Measurements from ENCODE around the gene ZNF526. TPM values are rescaled to one million over a fixed set of nuclear protein-coding genes. Genes with fewer than 3 reads are reported as not detected.

Gene ZNF526
- total RNA-seq, 1 experiment from 2014 or later, result 13.1 TPM

GRCh38 chr19:42224940-42225717 is 5.0 kb downstream of the ZNF526 start:
- Histone ChIP-seq H3K9me3 (ENCODE audit: control insufficient read depth in 1 of 2, insufficient read depth in 1 of 2, low read depth in 1 of 2, low read length in 2 of 2) (no peaks in the 10 kb centered on the region), H3K36me3 (ENCODE audit: control insufficient read depth in 1 of 2, insufficient read depth in 2 of 2, low read length in 2 of 2) (peaks cover 7 to 36% of the 10 kb centered on the region in 2 experiments), H3K27ac (ENCODE audit: low read depth, low read length) (no peak overlapping the region), H3K27me3 (ENCODE audit: insufficient read depth, low read length) (no peaks in the 10 kb centered on the region), H4K20me1 (ENCODE audit: insufficient read depth) (no peaks in the 10 kb centered on the region), H2AFZ (ENCODE audit: low read depth, low read length, poor library complexity, severe bottlenecking) (no peak overlapping the region), H3K4me3 (replicated peaks in 1 of 2; ENCODE audit: low read depth in 1 of 2, low read length in 2 of 2) (no peak overlapping the region), H3K9ac (ENCODE audit: low read length) (no peak overlapping the region), H3K4me1 (ENCODE audit: control insufficient read depth in 1 of 2, insufficient read depth in 2 of 2, low read length in 2 of 2) (peaks cover 0 to 5% of the 10 kb centered on the region in 2 experiments; a peak in 2 of 4 replicates), H3K9me2 (ENCODE audit: insufficient read depth) (no peaks in the 10 kb centered on the region), H3K79me2 (ENCODE audit: insufficient read depth, low read length) (peaks cover 83% of the 10 kb centered on the region), H3K4me2 (ENCODE audit: low read length) (no peak overlapping the region)
- no peak for TF ChIP-seq SP1 (IDR thresholded peaks at IDR 0.05; ENCODE audit: low read depth)
- TF ChIP-seq, protein P1, sequence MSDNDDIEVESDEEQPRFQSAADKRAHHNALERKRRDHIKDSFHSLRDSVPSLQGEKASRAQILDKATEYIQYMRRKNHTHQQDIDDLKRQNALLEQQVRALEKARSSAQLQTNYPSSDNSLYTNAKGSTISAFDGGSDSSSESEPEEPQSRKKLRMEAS (IDR thresholded peaks at IDR 0.05), result no peak
- TF ChIP-seq ZFX (IDR thresholded peaks at IDR 0.05), result no peak
- TF ChIP-seq JUND (IDR thresholded peaks at IDR 0.05), result no peak
- no peak for ATAC-seq
- ChIA-PET RAD21 (ENCODE audit: low non-redundant PET in 1 of 2, low total read pairs in 2 of 2, uncharacterized antibody in 2 of 2, unreplicated experiment in 2 of 2) (no interaction called here), CTCF (no interaction called here), POLR2A (interaction anchor here (1.0 kb wide), 1 partner anchor 18 kb away, joined by 6 read pairs; no protein-coding TSS in a partner anchor)
- intact Hi-C loops (cut with micrococcal nuclease), result no loop called here
- BruUV-seq (replicated peaks), result no TSS peak
- DNase-seq (ENCODE audit: low read depth, low spot score), result no peak

- Histone ChIP-seq H3K36me3 (ENCODE audit: control insufficient read depth in 1 of 2, insufficient read depth in 2 of 2, low read length in 2 of 2) (peaks cover 11 to 36% of the 10 kb centered on the region in 2 experiments), H3K9me2 (ENCODE audit: insufficient read depth) (no peaks in the 10 kb centered on the region), H3K9me3 (ENCODE audit: control insufficient read depth in 1 of 2, insufficient read depth in 1 of 2, low read depth in 1 of 2, low read length in 2 of 2) (no peaks in the 10 kb centered on the region), H3K27me3 (ENCODE audit: insufficient read depth, low read length) (no peaks in the 10 kb centered on the region), H2AFZ (ENCODE audit: low read depth, low read length, poor library complexity, severe bottlenecking) (no peak overlapping the region), H3K4me2 (ENCODE audit: low read length) (no peak overlapping the region), H3K27ac (ENCODE audit: low read depth, low read length) (no peak overlapping the region), H3K79me2 (ENCODE audit: insufficient read depth, low read length) (peaks cover 79% of the 10 kb centered on the region), H3K9ac (ENCODE audit: low read length) (no peak overlapping the region), H4K20me1 (ENCODE audit: insufficient read depth) (no peaks in the 10 kb centered on the region), H3K4me1 (ENCODE audit: control insufficient read depth in 1 of 2, insufficient read depth in 2 of 2, low read length in 2 of 2) (peaks cover 0 to 5% of the 10 kb centered on the region in 2 experiments; a peak in 2 of 4 replicates), H3K4me3 (replicated peaks in 1 of 2; ENCODE audit: low read depth in 1 of 2, low read length in 2 of 2) (no peak overlapping the region)
- intact Hi-C loops (cut with micrococcal nuclease), result no loop called here
- no TSS peak for BruUV-seq (replicated peaks)
- DNase-seq (ENCODE audit: low read depth, low spot score) (no peak), ATAC-seq (no peak)
- POLR2A ChIA-PET, result interaction anchor here (1.0 kb wide), 1 partner anchor 17 kb away, joined by 6 read pairs; no protein-coding TSS in a partner anchor
- RAD21 ChIA-PET (ENCODE audit: low non-redundant PET in 1 of 2, low total read pairs in 2 of 2, uncharacterized antibody in 2 of 2, unreplicated experiment in 2 of 2), result no interaction called here
- CTCF ChIA-PET, result no interaction called here
- TF ChIP-seq EZH2 (IDR thresholded peaks at IDR 0.05), result no peak
- TF ChIP-seq SIN3A (IDR thresholded peaks at IDR 0.05; ENCODE audit: low read depth), result no peak
- no peak for TF ChIP-seq TCF7L2 (IDR thresholded peaks at IDR 0.05; ENCODE audit: borderline replicate concordance, extremely low read depth, insufficient read depth, insufficient read length)
- no peak for TF ChIP-seq ZBTB33 (IDR thresholded peaks at IDR 0.05; ENCODE audit: extremely low read depth, insufficient replicate concordance, low read length)
- TF ChIP-seq YY1 (IDR thresholded peaks at IDR 0.05; ENCODE audit: extremely low read depth, insufficient replicate concordance, low read depth, low read length), result no peak
- no peak for TF ChIP-seq SP1 (IDR thresholded peaks at IDR 0.05; ENCODE audit: low read depth)
- TF ChIP-seq CEBPB (IDR thresholded peaks at IDR 0.05; ENCODE audit: low read depth), result no peak
- TF ChIP-seq, protein P1 (IDR thresholded peaks at IDR 0.05), result no peak
- TF ChIP-seq EZH2phosphoT487 (IDR thresholded peaks at IDR 0.05; ENCODE audit: borderline replicate concordance), result no peak
- TF ChIP-seq FOSL1 (IDR thresholded peaks at IDR 0.05; ENCODE audit: low read depth), result no peak
- TF ChIP-seq JUND (IDR thresholded peaks at IDR 0.05), result no peak
- no peak for TF ChIP-seq ZNF274 (IDR thresholded peaks at IDR 0.05; ENCODE audit: low read depth, low read length)
- TF ChIP-seq ATF3 (IDR thresholded peaks at IDR 0.05), result no peak
- no peak for TF ChIP-seq POLR2A (IDR thresholded peaks at IDR 0.05; ENCODE audit: borderline replicate concordance, extremely low read depth, insufficient read depth, insufficient read length)
- no peak for TF ChIP-seq ZFX (IDR thresholded peaks at IDR 0.05)
- no peak for TF ChIP-seq CBX3 (IDR thresholded peaks at IDR 0.05; ENCODE audit: low read depth)
These were observed 5.7 kb downstream of the ZNF526 start for GRCh38 chr19:42225718-42226292.
